SU-DHL-6 (cell line): ENCODE data around the gene C5orf46.

Source experiments
- EZH2phosphoT487 ChIP-seq: fragments of 200-600 bp; sonication (generic), shearing (Covaris generic); conservative IDR thresholded peaks from 2 replicates; pipeline ENCODE4 v1.6.1; 2018; ENCODE audit warnings: mild to moderate bottlenecking, antibody characterized with exemption, low read length, moderate library complexity, mixed read lengths
- TF ChIP-seq, protein P1 (sequence below): fragments of 200-600 bp; sonication (generic); IDR thresholded peaks from one replicate; pipeline ENCODE4 v1.5.1; 2017; ENCODE audit warnings: antibody characterized with exemption, mild to moderate bottlenecking, low read length, moderate library complexity; ENCODE audit not compliant: insufficient read depth, poor library complexity, severe bottlenecking

DNA sequence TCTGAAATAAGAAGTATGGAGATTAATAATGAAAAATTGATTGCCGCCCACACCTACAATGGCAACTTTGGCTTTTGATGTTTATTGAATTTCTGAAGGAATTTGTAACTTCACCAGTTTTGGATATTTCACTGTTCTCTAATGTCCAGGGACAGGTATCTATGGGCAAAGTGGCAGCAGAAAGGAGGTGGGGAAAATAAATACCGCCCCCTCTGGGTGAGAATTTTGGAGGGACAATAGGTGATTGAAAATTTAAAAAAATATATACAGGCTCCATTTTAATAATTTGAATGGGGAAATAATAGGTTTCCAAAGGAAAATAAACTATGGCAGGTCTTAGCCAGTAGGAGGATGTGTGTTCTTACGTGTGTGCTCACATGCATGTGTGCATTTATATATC, 26.6 kb downstream of the C5orf46 start:
- TF ChIP-seq, protein P1, sequence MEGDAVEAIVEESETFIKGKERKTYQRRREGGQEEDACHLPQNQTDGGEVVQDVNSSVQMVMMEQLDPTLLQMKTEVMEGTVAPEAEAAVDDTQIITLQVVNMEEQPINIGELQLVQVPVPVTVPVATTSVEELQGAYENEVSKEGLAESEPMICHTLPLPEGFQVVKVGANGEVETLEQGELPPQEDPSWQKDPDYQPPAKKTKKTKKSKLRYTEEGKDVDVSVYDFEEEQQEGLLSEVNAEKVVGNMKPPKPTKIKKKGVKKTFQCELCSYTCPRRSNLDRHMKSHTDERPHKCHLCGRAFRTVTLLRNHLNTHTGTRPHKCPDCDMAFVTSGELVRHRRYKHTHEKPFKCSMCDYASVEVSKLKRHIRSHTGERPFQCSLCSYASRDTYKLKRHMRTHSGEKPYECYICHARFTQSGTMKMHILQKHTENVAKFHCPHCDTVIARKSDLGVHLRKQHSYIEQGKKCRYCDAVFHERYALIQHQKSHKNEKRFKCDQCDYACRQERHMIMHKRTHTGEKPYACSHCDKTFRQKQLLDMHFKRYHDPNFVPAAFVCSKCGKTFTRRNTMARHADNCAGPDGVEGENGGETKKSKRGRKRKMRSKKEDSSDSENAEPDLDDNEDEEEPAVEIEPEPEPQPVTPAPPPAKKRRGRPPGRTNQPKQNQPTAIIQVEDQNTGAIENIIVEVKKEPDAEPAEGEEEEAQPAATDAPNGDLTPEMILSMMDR: no peak
- TF ChIP-seq EZH2phosphoT487: no peak
